Endothelial cell of umbilical vein (primary cell): Measurements from ENCODE around the gene CENPA. TPM values are rescaled to one million over a fixed set of nuclear protein-coding genes. Genes with fewer than 3 reads are reported as not detected.
"Not testable (repeated sequence)": the region's sequence is repeated elsewhere in the genome, so short reads cannot be mapped to it uniquely, and the experiment has no call there.

Experiments used
- BruUV-seq: library from RNA; stranded (reverse); fragments of 400-500 nt; replicated peaks from 2 replicates; lab custom pipeline; 2021; lab: Mats Ljungman, UMichigan
- CTCF ChIA-PET: fragments of 300-600, 350-600 bp; sonication (Branson Sonifier 250); formaldehyde crosslinking; loops from one replicate; lab custom pipeline; 2021; ENCODE audit warnings: antibody characterized with exemption, inconsistent platforms; lab: Charles Lee
- POLR2A ChIA-PET: fragments of 300-600, 350-600 bp; sonication (Branson Sonifier 250); formaldehyde crosslinking; loops from one replicate; lab custom pipeline; 2021; ENCODE audit warnings: antibody characterized with exemption, inconsistent platforms; lab: Charles Lee
- DNase-seq: peaks from one replicate; pipeline ENCODE4 v3.0.0-alpha.2; 2011; ENCODE audit warnings: low read depth, low spot score
- FAIRE-seq: peaks from 2 replicates; lab custom pipeline; 2011; peaks lifted over from hg19 to GRCh38; lab: Jason Lieb, UNC
- H2AFZ ChIP-seq: 2 replicates; pipeline ENCODE4 v1.6.0; 2012; ENCODE audit warnings: low read depth, low read length, control low read depth, inconsistent platforms
- H3K27ac ChIP-seq: 2 replicates; pipeline ENCODE4 v1.5.1; 2011; ENCODE audit warnings: low read depth, mild to moderate bottlenecking, control low read depth, low read length, moderate library complexity; ENCODE audit not compliant: insufficient read depth
- H3K27me3 ChIP-seq, 2 experiments: 2 replicates each; pipeline versions ENCODE4 v1.6.0 to v1.6.1; 2011; ENCODE audit warnings: low read length in 2 of 2, mixed read lengths in 1 of 2; ENCODE audit not compliant: control insufficient read depth in 2 of 2, insufficient read depth in 2 of 2
- H3K36me3 ChIP-seq, 2 experiments: 2 replicates in 1 of 2; 3 replicates in 1 of 2; pipeline ENCODE4 v1.5.1; 2011; ENCODE audit warnings: low read length in 2 of 2, mild to moderate bottlenecking in 1 of 2, moderate library complexity in 1 of 2; ENCODE audit not compliant: control insufficient read depth in 2 of 2, insufficient read depth in 2 of 2; ENCODE audit errors: extremely low read depth in 1 of 2
- H3K4me1 ChIP-seq: 3 replicates; pipeline ENCODE4 v1.5.1; 2011; ENCODE audit warnings: mild to moderate bottlenecking, low read length; ENCODE audit not compliant: control insufficient read depth, insufficient read depth; ENCODE audit errors: extremely low read depth
- H3K4me2 ChIP-seq: 2 replicates; pipeline ENCODE4 v1.6.1; 2011; ENCODE audit warnings: low read length, control low read depth, mixed read lengths; ENCODE audit not compliant: insufficient read depth
- H3K4me3 ChIP-seq, 3 experiments: fragments of 200-600 bp in 1 of 3; sonication (generic), shearing (Covaris generic) in 1 of 3; replicated peaks in 1 of 3; 2 replicates each; pipeline ENCODE4 v1.5.1; 2011 to 2016; ENCODE audit warnings: control low read depth in 3 of 3, low read length in 3 of 3, mild to moderate bottlenecking in 2 of 3, inconsistent platforms in 1 of 3, low read depth in 1 of 3, moderate library complexity in 1 of 3; ENCODE audit not compliant: insufficient read depth in 1 of 3
- H3K79me2 ChIP-seq: 2 replicates; pipeline ENCODE4 v1.6.0; 2012; ENCODE audit warnings: low read length, inconsistent platforms; ENCODE audit not compliant: control insufficient read depth, insufficient read depth
- H3K9ac ChIP-seq: replicated peaks from 2 replicates; pipeline ENCODE3; 2011; ENCODE audit warnings: low read length, control low read depth; ENCODE audit not compliant: insufficient read depth; ENCODE audit errors: extremely low read depth
- H3K9me1 ChIP-seq: replicated peaks from 3 replicates; pipeline ENCODE4 v1.6.0; 2011; ENCODE audit warnings: mild to moderate bottlenecking, low read length; ENCODE audit not compliant: control insufficient read depth, insufficient read depth; ENCODE audit errors: extremely low read depth
- H3K9me3 ChIP-seq: replicated peaks from 2 replicates; pipeline ENCODE4 v1.5.1; 2012; ENCODE audit warnings: low read length, inconsistent platforms; ENCODE audit not compliant: control insufficient read depth, insufficient read depth
- H4K20me1 ChIP-seq: replicated peaks from 2 replicates; pipeline ENCODE3; 2011; ENCODE audit warnings: mild to moderate bottlenecking, low read length; ENCODE audit not compliant: control insufficient read depth, insufficient read depth; ENCODE audit errors: extremely low read depth
- CTCF ChIP-seq, 2 donors: IDR thresholded peaks; 1 replicate in 1 of 2; 2 replicates in 1 of 2; pipeline ENCODE4 v1.5.1; 2011; ENCODE audit warnings: low read length in 2 of 2, mild to moderate bottlenecking in 2 of 2, moderate library complexity in 2 of 2, control low read depth in 1 of 2, inconsistent platforms in 1 of 2, low read depth in 1 of 2; ENCODE audit not compliant: insufficient read depth in 1 of 2; ENCODE audit errors: extremely low read depth in 1 of 2
- EZH2 ChIP-seq: IDR thresholded peaks from 2 replicates; pipeline ENCODE4 v1.6.1; 2012; ENCODE audit warnings: borderline replicate concordance, low read depth, mild to moderate bottlenecking, moderate library complexity, low read length, inconsistent platforms; ENCODE audit not compliant: severe bottlenecking
- FOS ChIP-seq: IDR thresholded peaks from 2 replicates; pipeline ENCODE4 v1.6.1; 2011; ENCODE audit warnings: mild to moderate bottlenecking, low read length, moderate library complexity, borderline replicate concordance; ENCODE audit not compliant: insufficient read depth
- GATA2 ChIP-seq: IDR thresholded peaks from 2 replicates; pipeline ENCODE4 v1.7.0; 2011; ENCODE audit warnings: low read depth, mild to moderate bottlenecking, moderate library complexity, mixed read lengths, low read length; ENCODE audit not compliant: insufficient read length, insufficient read depth
- JUN ChIP-seq: IDR thresholded peaks from 2 replicates; pipeline ENCODE4 v1.6.1; 2011; ENCODE audit warnings: borderline replicate concordance, low read depth; ENCODE audit not compliant: insufficient read length, insufficient read depth
- MAX ChIP-seq: IDR thresholded peaks from 2 replicates; pipeline ENCODE4 v1.6.1; 2011; ENCODE audit not compliant: insufficient read depth, insufficient read length
- MYC ChIP-seq: IDR thresholded peaks from one replicate; pipeline ENCODE4 v1.6.1; 2011; ENCODE audit warnings: mild to moderate bottlenecking, low read depth, low read length
- POLR2A ChIP-seq: IDR thresholded peaks from 2 replicates; pipeline ENCODE4 v1.6.1; 2012; ENCODE audit warnings: low read depth, mild to moderate bottlenecking, control low read depth, low read length
- POLR2AphosphoS5 ChIP-seq: IDR thresholded peaks from 2 replicates; pipeline ENCODE4 v1.6.1; 2012; ENCODE audit warnings: low read depth, mild to moderate bottlenecking, control low read depth, low read length, moderate library complexity; ENCODE audit not compliant: insufficient read depth
- dilution Hi-C: fragments of 300-500 bp; cut with MboI; formaldehyde crosslinking; loops from one replicate; pipeline ENCODE4 v1.15.0; 2019; ENCODE audit warnings: low sequenced_read_pairs; ENCODE audit not compliant: extremely low pct_ligation_motif_present
- intact Hi-C: fragments of 100-400 bp; cut with micrococcal nuclease; formaldehyde crosslinking; loops from one replicate; pipeline ENCODE4 v1.10.0; 2022
- polyA plus RNA-seq, 4 experiments: library from polyadenylated mRNA; depleted of rRNA in 3 of 4; stranded (reverse) in 3 of 4; unstranded in 1 of 4; fragments of >200 nt; gene quantifications; 2 replicates each; pipeline versions ENCODE4 v1.2.1 to v1.2.3, GENCODE V29; 2011 to 2012; ENCODE audit warnings: missing spikeins in 1 of 4
- total RNA-seq: library from RNA; stranded (reverse); gene quantifications from 2 replicates; pipeline ENCODE4 v1.2.3, GENCODE V29; 2021

CENPA gene
- total and polyA plus RNA-seq, 2 donors (not counting 3 experiments of a cell fraction or from before 2014, with no cell fraction given): 22.0 to 33.1 TPM

DNA sequence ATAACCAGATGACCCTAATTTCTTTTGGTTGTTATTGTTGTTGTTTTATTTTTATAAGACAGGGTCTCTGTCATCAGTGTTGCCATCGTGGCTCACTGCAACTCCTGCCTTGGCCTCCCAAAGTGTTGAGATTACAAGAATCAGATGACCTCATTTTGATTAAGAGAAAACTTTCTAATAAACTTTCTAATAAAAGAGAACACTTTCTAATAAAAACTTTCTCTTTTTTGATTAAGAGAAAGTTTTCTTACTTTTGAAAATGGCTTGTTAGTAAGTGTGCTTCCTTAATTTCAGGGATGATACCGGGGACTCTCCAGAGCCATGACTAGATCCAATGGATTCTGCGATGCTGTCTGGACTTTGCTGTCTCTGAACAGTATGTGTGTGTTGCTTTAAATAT is 7.7 kb downstream of the CENPA start:
- Histone ChIP-seq H3K27me3 (no peaks in the 10 kb centered on the region), H3K4me2 (no peak overlapping the region), H3K79me2 (peaks cover 40% of the 10 kb centered on the region), H2AFZ (no peak overlapping the region), H3K4me1 (no peaks in the 10 kb centered on the region), H4K20me1 (no peaks in the 10 kb centered on the region), H3K36me3 (peaks cover 2 to 26% of the 10 kb centered on the region in 2 experiments), H3K4me3 (no peak overlapping the region), H3K9ac (no peak overlapping the region), H3K9me1 (peaks cover 2% of the 10 kb centered on the region), H3K27ac (no peak overlapping the region), H3K9me3 (no peaks in the 10 kb centered on the region)
- dilution Hi-C loops: no loop called here
- no peak for TF ChIP-seq MAX
- no peak for TF ChIP-seq GATA2
- TF ChIP-seq JUN: no peak
- no peak for TF ChIP-seq MYC
- TF ChIP-seq EZH2: no peak
- no peak for TF ChIP-seq CTCF (IDR thresholded peaks at IDR 0.05; ENCODE audit: extremely low read depth in 1 of 2, insufficient read depth in 1 of 2, low read depth in 1 of 2, low read length in 2 of 2)
- no peak for TF ChIP-seq POLR2AphosphoS5
- no peak for TF ChIP-seq POLR2A
- no peak for TF ChIP-seq FOS
- FAIRE-seq: no peak
- intact Hi-C loops: no loop called here
- DNase-seq: no peak
- POLR2A ChIA-PET: no interaction called here
- CTCF ChIA-PET: no interaction called here
- BruUV-seq: no TSS peak

DNA sequence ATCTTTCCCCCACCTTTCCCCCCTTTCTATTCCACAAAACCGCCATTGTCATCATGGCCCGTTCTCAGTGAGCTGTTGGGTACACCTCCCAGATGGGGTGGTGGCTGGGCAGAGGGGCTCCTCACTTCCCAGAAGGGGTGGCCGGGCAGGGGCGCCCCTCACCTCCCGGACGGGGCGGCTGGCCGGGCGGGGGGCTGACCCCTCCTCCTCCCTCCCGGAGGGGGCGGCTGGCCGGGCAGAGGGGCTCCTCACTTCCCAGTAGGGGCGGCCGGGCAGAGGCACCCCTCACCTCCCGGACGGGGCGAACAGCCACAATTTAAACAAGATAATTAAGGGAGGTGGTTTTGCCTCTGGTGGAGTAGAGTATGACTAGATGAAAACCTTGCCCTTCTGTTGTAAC is 9.3 kb downstream of the CENPA start:
- DNase-seq, CTCF ChIA-PET, FAIRE-seq, POLR2A ChIA-PET, H3K4me1 ChIP-seq, H3K4me2 ChIP-seq, H3K9me1 ChIP-seq, H2AFZ ChIP-seq, H3K4me3 ChIP-seq, H3K27me3 ChIP-seq, BruUV-seq, H3K27ac ChIP-seq, H4K20me1 ChIP-seq, intact Hi-C loops, dilution Hi-C loops, H3K9ac ChIP-seq, H3K9me3 ChIP-seq: not testable (repeated sequence)
- H3K79me2 ChIP-seq: peaks cover 24% of the 10 kb centered on the region
- peaks cover 2 to 26% of the 10 kb centered on the region in 2 experiments for H3K36me3 ChIP-seq
